Liver (tissue), 9 donors: ENCODE results near the gene ADNP. TPM values are rescaled to one million over a fixed set of nuclear protein-coding genes. Genes with fewer than 3 reads are reported as not detected.

ENCODE experiments used
- DNase-seq: peaks from one replicate; pipeline ENCODE4 v3.0.0-alpha.2; 2017; ENCODE audit warnings: low spot score
- H3K27ac ChIP-seq, 2 donors: one replicate each; pipeline ENCODE4 v1.7.0; 2013; ENCODE audit warnings: inconsistent platforms in 2 of 2, low read length in 2 of 2, control low read depth in 1 of 2, low read depth in 1 of 2, mild to moderate bottlenecking in 1 of 2
- H3K27me3 ChIP-seq, 4 donors: one replicate each; pipeline versions ENCODE4 v1.6.1 to v1.7.0; 2013; ENCODE audit warnings: low read length in 3 of 4, inconsistent platforms in 1 of 4, mild to moderate bottlenecking in 1 of 4, moderate library complexity in 1 of 4; ENCODE audit not compliant: control insufficient read depth in 4 of 4, insufficient read depth in 4 of 4
- H3K36me3 ChIP-seq, 4 donors: one replicate each; pipeline versions ENCODE4 v1.6.1 to v1.7.0; 2013; ENCODE audit warnings: low read length in 3 of 4, mild to moderate bottlenecking in 3 of 4, low read depth in 1 of 4, moderate library complexity in 1 of 4; ENCODE audit not compliant: control insufficient read depth in 4 of 4, insufficient read depth in 3 of 4
- H3K4me1 ChIP-seq, 4 donors: one replicate each; pipeline versions ENCODE4 v1.6.1 to v1.7.0; 2013; ENCODE audit warnings: low read length in 3 of 4, mild to moderate bottlenecking in 3 of 4, moderate library complexity in 1 of 4; ENCODE audit not compliant: control insufficient read depth in 4 of 4, insufficient read depth in 4 of 4
- H3K4me3 ChIP-seq, 3 donors: one replicate each; pipeline versions ENCODE4 v1.6.1 to v1.7.0; 2013; ENCODE audit warnings: low read length in 3 of 3, control low read depth in 1 of 3, low read depth in 1 of 3, mild to moderate bottlenecking in 1 of 3
- H3K9ac ChIP-seq, 2 donors: one replicate each; pipeline ENCODE4 v1.7.0; 2013; ENCODE audit warnings: low read length in 2 of 2, mild to moderate bottlenecking in 2 of 2, moderate library complexity in 2 of 2, control low read depth in 1 of 2, low read depth in 1 of 2
- H3K9me3 ChIP-seq, 4 donors: one replicate each; pipeline versions ENCODE4 v1.6.1 to v1.7.0; 2013; ENCODE audit warnings: low read length in 3 of 4; ENCODE audit not compliant: control insufficient read depth in 4 of 4
- EGR1 ChIP-seq, 2 donors: IDR thresholded peaks; 2 replicates each; pipeline ENCODE4 v1.6.1; 2016 to 2018; ENCODE audit warnings: antibody characterized with exemption in 2 of 2, low read depth in 2 of 2
- FOXA1 ChIP-seq: IDR thresholded peaks from 2 replicates; pipeline ENCODE4 v1.6.1; 2016; ENCODE audit warnings: antibody characterized with exemption
- FOXA2 ChIP-seq: IDR thresholded peaks from 2 replicates; pipeline ENCODE4 v1.6.1; 2016; ENCODE audit warnings: antibody characterized with exemption
- GABPA ChIP-seq, 2 donors: IDR thresholded peaks in 1 of 2; conservative IDR thresholded peaks in 1 of 2; 2 replicates each; pipeline ENCODE4 v1.6.1; 2016; ENCODE audit warnings: antibody characterized with exemption in 2 of 2, mild to moderate bottlenecking in 1 of 2, moderate library complexity in 1 of 2
- HNF4A ChIP-seq, 2 donors: conservative IDR thresholded peaks; 2 replicates each; pipeline ENCODE4 v1.6.1; 2016; ENCODE audit warnings: antibody characterized with exemption in 2 of 2, mild to moderate bottlenecking in 2 of 2
- HNF4G ChIP-seq: IDR thresholded peaks from 2 replicates; pipeline ENCODE4 v1.6.1; 2016; ENCODE audit warnings: antibody characterized with exemption
- JUND ChIP-seq, 2 donors: IDR thresholded peaks; 2 replicates each; pipeline ENCODE4 v1.6.1; 2016; ENCODE audit warnings: antibody characterized with exemption in 2 of 2
- NR2F2 ChIP-seq: IDR thresholded peaks from 2 replicates; pipeline ENCODE4 v1.6.1; 2016; ENCODE audit warnings: antibody characterized with exemption
- RAD21 ChIP-seq, 2 donors: IDR thresholded peaks; 2 replicates each; pipeline ENCODE4 v1.6.1; 2016; ENCODE audit warnings: antibody characterized with exemption in 2 of 2, mild to moderate bottlenecking in 2 of 2
- RXRA ChIP-seq, 2 donors: IDR thresholded peaks; 2 replicates each; pipeline ENCODE4 v1.6.1; 2017 to 2018; ENCODE audit warnings: antibody characterized with exemption in 2 of 2, mild to moderate bottlenecking in 1 of 2
- SP1 ChIP-seq: IDR thresholded peaks from 2 replicates; pipeline ENCODE4 v1.6.1; 2018; ENCODE audit warnings: antibody characterized with exemption, mild to moderate bottlenecking
- TAF1 ChIP-seq: conservative IDR thresholded peaks from 2 replicates; pipeline ENCODE4 v1.6.1; 2016; ENCODE audit warnings: antibody characterized with exemption, mild to moderate bottlenecking
- YY1 ChIP-seq: IDR thresholded peaks from 2 replicates; pipeline ENCODE4 v1.6.1; 2016; ENCODE audit warnings: antibody characterized with exemption, mild to moderate bottlenecking
- WGBS: extraction: QIAGEN DNeasy Blood & Tissue Kit; methylation state at CpG from one replicate; pipeline ENCODE4 v1.1.7; 2013; 5-methylcytosine and 5-hydroxymethylcytosine counted together
- polyA plus RNA-seq, 2 donors: library from polyadenylated mRNA; stranded (reverse) in 1 of 2; unstranded in 1 of 2; fragments of 200-250 nt in 1 of 2; fragments of >200 nt in 1 of 2; fragmentation: Nextera tagmentation in 1 of 2; extraction: Ambion mirVana in 1 of 2; gene quantifications; one replicate each; pipeline versions ENCODE4 v1.2.1 to v1.2.3, GENCODE V29; 2013 to 2015
- total RNA-seq, 2 donors: library from RNA; depleted of rRNA; stranded (reverse); fragments of >200 nt; gene quantifications; one replicate each; pipeline ENCODE4 v1.2.3, GENCODE V29; 2014
- TF ChIP-seq, protein P1 (sequence below): IDR thresholded peaks from 2 replicates; pipeline ENCODE4 v1.6.1; 2016; ENCODE audit warnings: antibody characterized with exemption
- TF ChIP-seq, protein P2 (sequence below): fragments of 150-350 bp; IDR thresholded peaks from 2 replicates; pipeline ENCODE4 v1.5.1; 2017; ENCODE audit warnings: improper control_type of control experiment, low read depth, low read length; ENCODE audit not compliant: missing input control
- TF ChIP-seq, protein P3 (sequence below): IDR thresholded peaks from 2 replicates; pipeline ENCODE4 v1.6.1; 2016; ENCODE audit warnings: antibody characterized with exemption, mild to moderate bottlenecking
- TF ChIP-seq, protein P4 (sequence below): IDR thresholded peaks from 2 replicates; pipeline ENCODE4 v1.6.1; 2016; ENCODE audit warnings: antibody characterized with exemption
- donor health status: healthy.
- donor health status: healthy.
- donor health status: healthy.
- donor health status: healthy.
- donor health status: healthy.

ADNP gene
- total and polyA plus RNA-seq, 4 donors = 9.3 to 25.4 (median 20.1) TPM

DNA sequence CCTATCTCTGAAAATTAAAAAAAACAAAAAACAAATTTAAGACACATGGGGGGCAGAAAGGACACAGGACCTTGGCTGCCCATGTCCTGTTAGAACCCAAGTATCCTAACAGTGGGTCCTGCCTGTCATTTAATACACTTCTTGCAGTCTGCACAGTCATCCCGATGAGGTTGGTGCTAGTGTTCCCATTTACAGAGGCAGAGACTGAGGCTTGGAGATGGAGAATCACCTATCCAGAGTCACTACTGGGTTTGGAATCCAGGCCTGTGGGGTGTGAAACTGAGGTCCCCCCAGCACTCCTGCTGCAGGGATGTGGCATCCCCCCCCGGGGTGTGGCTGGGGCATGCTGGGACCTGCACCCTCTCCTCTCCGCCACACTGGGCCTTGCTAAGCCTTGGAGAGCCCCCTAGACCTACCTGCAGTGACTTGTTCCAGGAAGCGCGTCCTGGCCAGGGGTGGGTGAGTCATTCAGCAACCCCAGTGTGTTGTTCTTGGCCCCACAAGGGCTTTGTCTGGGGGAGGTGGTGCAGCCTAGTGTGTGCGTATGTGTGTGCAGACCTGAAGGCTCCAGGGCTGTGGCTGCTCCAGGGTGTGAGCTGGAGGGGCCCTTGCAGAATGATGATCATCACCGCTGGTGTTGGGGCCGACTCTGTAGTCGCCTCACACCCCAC lies 86.7 kb downstream of the ADNP start:
- no peak overlapping the region for H3K9ac ChIP-seq
- no peaks in the 10 kb centered on the region for H3K36me3 ChIP-seq
- no peak overlapping the region for H3K4me3 ChIP-seq
- no peaks in the 10 kb centered on the region for H3K27me3 ChIP-seq
- DNase-seq = no peak
- WGBS = 89% methylated on average over 9 of the region's 9 CpGs
- TF ChIP-seq, protein P1, sequence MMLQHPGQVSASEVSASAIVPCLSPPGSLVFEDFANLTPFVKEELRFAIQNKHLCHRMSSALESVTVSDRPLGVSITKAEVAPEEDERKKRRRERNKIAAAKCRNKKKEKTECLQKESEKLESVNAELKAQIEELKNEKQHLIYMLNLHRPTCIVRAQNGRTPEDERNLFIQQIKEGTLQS = no peak
- TF ChIP-seq JUND (IDR thresholded peaks at IDR 0.05) = no peak
- TF ChIP-seq GABPA (IDR thresholded peaks at IDR 0.05 in 1 of 2, conservative IDR thresholded peaks at IDR 0.05 in 1 of 2) = no peak
- TF ChIP-seq HNF4G = no peak
- no peak for TF ChIP-seq NR2F2
- TF ChIP-seq TAF1 = no peak
- TF ChIP-seq RAD21 (IDR thresholded peaks at IDR 0.05) = no peak
- no peak for TF ChIP-seq SP1
- TF ChIP-seq, protein P2, sequence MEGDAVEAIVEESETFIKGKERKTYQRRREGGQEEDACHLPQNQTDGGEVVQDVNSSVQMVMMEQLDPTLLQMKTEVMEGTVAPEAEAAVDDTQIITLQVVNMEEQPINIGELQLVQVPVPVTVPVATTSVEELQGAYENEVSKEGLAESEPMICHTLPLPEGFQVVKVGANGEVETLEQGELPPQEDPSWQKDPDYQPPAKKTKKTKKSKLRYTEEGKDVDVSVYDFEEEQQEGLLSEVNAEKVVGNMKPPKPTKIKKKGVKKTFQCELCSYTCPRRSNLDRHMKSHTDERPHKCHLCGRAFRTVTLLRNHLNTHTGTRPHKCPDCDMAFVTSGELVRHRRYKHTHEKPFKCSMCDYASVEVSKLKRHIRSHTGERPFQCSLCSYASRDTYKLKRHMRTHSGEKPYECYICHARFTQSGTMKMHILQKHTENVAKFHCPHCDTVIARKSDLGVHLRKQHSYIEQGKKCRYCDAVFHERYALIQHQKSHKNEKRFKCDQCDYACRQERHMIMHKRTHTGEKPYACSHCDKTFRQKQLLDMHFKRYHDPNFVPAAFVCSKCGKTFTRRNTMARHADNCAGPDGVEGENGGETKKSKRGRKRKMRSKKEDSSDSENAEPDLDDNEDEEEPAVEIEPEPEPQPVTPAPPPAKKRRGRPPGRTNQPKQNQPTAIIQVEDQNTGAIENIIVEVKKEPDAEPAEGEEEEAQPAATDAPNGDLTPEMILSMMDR = no peak
- no peak for TF ChIP-seq HNF4A (conservative IDR thresholded peaks at IDR 0.05)
- TF ChIP-seq FOXA2 = no peak
- TF ChIP-seq, protein P3, sequence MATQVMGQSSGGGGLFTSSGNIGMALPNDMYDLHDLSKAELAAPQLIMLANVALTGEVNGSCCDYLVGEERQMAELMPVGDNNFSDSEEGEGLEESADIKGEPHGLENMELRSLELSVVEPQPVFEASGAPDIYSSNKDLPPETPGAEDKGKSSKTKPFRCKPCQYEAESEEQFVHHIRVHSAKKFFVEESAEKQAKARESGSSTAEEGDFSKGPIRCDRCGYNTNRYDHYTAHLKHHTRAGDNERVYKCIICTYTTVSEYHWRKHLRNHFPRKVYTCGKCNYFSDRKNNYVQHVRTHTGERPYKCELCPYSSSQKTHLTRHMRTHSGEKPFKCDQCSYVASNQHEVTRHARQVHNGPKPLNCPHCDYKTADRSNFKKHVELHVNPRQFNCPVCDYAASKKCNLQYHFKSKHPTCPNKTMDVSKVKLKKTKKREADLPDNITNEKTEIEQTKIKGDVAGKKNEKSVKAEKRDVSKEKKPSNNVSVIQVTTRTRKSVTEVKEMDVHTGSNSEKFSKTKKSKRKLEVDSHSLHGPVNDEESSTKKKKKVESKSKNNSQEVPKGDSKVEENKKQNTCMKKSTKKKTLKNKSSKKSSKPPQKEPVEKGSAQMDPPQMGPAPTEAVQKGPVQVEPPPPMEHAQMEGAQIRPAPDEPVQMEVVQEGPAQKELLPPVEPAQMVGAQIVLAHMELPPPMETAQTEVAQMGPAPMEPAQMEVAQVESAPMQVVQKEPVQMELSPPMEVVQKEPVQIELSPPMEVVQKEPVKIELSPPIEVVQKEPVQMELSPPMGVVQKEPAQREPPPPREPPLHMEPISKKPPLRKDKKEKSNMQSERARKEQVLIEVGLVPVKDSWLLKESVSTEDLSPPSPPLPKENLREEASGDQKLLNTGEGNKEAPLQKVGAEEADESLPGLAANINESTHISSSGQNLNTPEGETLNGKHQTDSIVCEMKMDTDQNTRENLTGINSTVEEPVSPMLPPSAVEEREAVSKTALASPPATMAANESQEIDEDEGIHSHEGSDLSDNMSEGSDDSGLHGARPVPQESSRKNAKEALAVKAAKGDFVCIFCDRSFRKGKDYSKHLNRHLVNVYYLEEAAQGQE = no peak
- no peak for TF ChIP-seq EGR1 (IDR thresholded peaks at IDR 0.05; ENCODE audit: low read depth in 2 of 2)
- TF ChIP-seq FOXA1 = no peak
- no peak for TF ChIP-seq RXRA (IDR thresholded peaks at IDR 0.05)
- TF ChIP-seq YY1 = no peak
- TF ChIP-seq, protein P4, sequence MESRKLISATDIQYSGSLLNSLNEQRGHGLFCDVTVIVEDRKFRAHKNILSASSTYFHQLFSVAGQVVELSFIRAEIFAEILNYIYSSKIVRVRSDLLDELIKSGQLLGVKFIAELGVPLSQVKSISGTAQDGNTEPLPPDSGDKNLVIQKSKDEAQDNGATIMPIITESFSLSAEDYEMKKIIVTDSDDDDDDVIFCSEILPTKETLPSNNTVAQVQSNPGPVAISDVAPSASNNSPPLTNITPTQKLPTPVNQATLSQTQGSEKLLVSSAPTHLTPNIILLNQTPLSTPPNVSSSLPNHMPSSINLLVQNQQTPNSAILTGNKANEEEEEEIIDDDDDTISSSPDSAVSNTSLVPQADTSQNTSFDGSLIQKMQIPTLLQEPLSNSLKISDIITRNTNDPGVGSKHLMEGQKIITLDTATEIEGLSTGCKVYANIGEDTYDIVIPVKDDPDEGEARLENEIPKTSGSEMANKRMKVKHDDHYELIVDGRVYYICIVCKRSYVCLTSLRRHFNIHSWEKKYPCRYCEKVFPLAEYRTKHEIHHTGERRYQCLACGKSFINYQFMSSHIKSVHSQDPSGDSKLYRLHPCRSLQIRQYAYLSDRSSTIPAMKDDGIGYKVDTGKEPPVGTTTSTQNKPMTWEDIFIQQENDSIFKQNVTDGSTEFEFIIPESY = no peak
- H3K9me3 ChIP-seq = no peaks in the 10 kb centered on the region
- no peak overlapping the region for H3K27ac ChIP-seq
- H3K4me1 ChIP-seq = peaks cover 7 to 15% (median 11%) of the 10 kb centered on the region in 4 donors
